Stimulated activated CD4-positive, alpha-beta T cell treated with anti-CD3 and anti-CD28 coated beads, Interleukin-1b, Interleukin-23, amount 100 ng/mL, for 48 hours (primary cell): Measurements from ENCODE around the gene XXYLT1.
"Not testable (repeated sequence)": the region's sequence is repeated elsewhere in the genome, so short reads cannot be mapped to it uniquely, and the experiment has no call there.

Experiments
- DNase-seq: peaks from one replicate; pipeline ENCODE4 v3.0.0-alpha.2; 2020

Gene XXYLT1

GRCh38 chr3:195107031-195107430 is 163.9 kb downstream of the XXYLT1 start:
- DNase-seq = not testable (repeated sequence)

- DNase-seq = peak; percentile 66
Measured at GRCh38 chr3:195106418-195106906, 164.5 kb downstream of the XXYLT1 start.

GRCh38 chr3:195105841-195106417 is 165.0 kb downstream of the XXYLT1 start:
- no peak for DNase-seq

- no peak for DNase-seq
Measured at GRCh38 chr3:195105389-195105788, 165.6 kb downstream of the XXYLT1 start.

- DNase-seq = no peak
Measured at GRCh38 chr3:195104340-195104739, 166.6 kb downstream of the XXYLT1 start.

- no peak for DNase-seq
Measured at GRCh38 chr3:195103623-195104022, 167.3 kb downstream of the XXYLT1 start.

GRCh38 chr3:195102609-195103467 is 168.1 kb downstream of the XXYLT1 start:
- no peak for DNase-seq

- no peak for DNase-seq
Measured at GRCh38 chr3:195101927-195102608, 168.9 kb downstream of the XXYLT1 start.

- DNase-seq = no peak
Measured at GRCh38 chr3:195101001-195101583, 169.9 kb downstream of the XXYLT1 start.

- no peak for DNase-seq
Measured at GRCh38 chr3:195099951-195100785, 170.8 kb downstream of the XXYLT1 start.

- DNase-seq = no peak
Measured at GRCh38 chr3:195098741-195099525, 172.0 kb downstream of the XXYLT1 start.

GRCh38 chr3:195097331-195098255 is 173.4 kb downstream of the XXYLT1 start:
- no peak for DNase-seq

GRCh38 chr3:195096484-195097330 is 174.3 kb downstream of the XXYLT1 start:
- DNase-seq = no peak

- no peak for DNase-seq
Measured at GRCh38 chr3:195096053-195096452, 174.9 kb downstream of the XXYLT1 start.

GRCh38 chr3:195095704-195096036 is 175.3 kb downstream of the XXYLT1 start:
- DNase-seq = no peak

GRCh38 chr3:195095035-195095703 is 175.8 kb downstream of the XXYLT1 start:
- DNase-seq = no peak

GRCh38 chr3:195094191-195094921 is 176.6 kb downstream of the XXYLT1 start:
- no peak for DNase-seq

GRCh38 chr3:195093731-195094130 is 177.2 kb downstream of the XXYLT1 start:
- DNase-seq = no peak
